ENCODE measurements around the gene SREBF2.

SREBF2 gene

GRCh38 chr22:41876675-41877074 is 43.8 kb downstream of the SREBF2 start:
- DNase-seq (ENCODE audit: low read depth in 2 of 2) = no peak

- no peak for DNase-seq (ENCODE audit: low read depth in 2 of 2)
Measured at GRCh38 chr22:41880653-41881052, 47.7 kb downstream of the SREBF2 start.

- DNase-seq (ENCODE audit: low read depth in 2 of 2) = no peak
Measured at GRCh38 chr22:41883400-41883799, 50.5 kb downstream of the SREBF2 start.

- no peak for DNase-seq (ENCODE audit: low read depth in 2 of 2)
Measured at GRCh38 chr22:41885116-41885515, 52.2 kb downstream of the SREBF2 start.

GRCh38 chr22:41885516-41885915 is 52.6 kb downstream of the SREBF2 start:
- DNase-seq (ENCODE audit: low read depth in 2 of 2) = no peak

- DNase-seq (ENCODE audit: low read depth in 2 of 2) = no peak
Measured at GRCh38 chr22:41888627-41889200, 55.8 kb downstream of the SREBF2 start.

GRCh38 chr22:41891407-41891806 is 58.5 kb downstream of the SREBF2 start:
- DNase-seq (ENCODE audit: low read depth in 2 of 2) = no peak

GRCh38 chr22:41892721-41893120 is 59.8 kb downstream of the SREBF2 start:
- no peak for DNase-seq (ENCODE audit: low read depth in 2 of 2)

- DNase-seq (ENCODE audit: low read depth in 2 of 2) = no peak
Measured at GRCh38 chr22:41893591-41894375, 60.9 kb downstream of the SREBF2 start.

GRCh38 chr22:41898645-41899044 is 65.7 kb downstream of the SREBF2 start:
- DNase-seq (ENCODE audit: low read depth in 2 of 2) = no peak

GRCh38 chr22:41899110-41899509 is 66.2 kb downstream of the SREBF2 start:
- DNase-seq (ENCODE audit: low read depth in 2 of 2) = no peak

- no peak for DNase-seq (ENCODE audit: low read depth in 2 of 2)
Measured at GRCh38 chr22:41899992-41900651, 67.2 kb downstream of the SREBF2 start.

GRCh38 chr22:41900652-41901312 is 67.9 kb downstream of the SREBF2 start:
- DNase-seq (ENCODE audit: low read depth in 2 of 2) = no peak

- DNase-seq (ENCODE audit: low read depth in 2 of 2) = no peak
Measured at GRCh38 chr22:41902016-41902415, 69.1 kb downstream of the SREBF2 start.

GRCh38 chr22:41902932-41903421 is 70.1 kb downstream of the SREBF2 start:
- no peak for DNase-seq (ENCODE audit: low read depth in 2 of 2)

GRCh38 chr22:41904450-41905410 is 71.8 kb downstream of the SREBF2 start:
- DNase-seq (ENCODE audit: low read depth in 2 of 2) = no peak

- no peak for DNase-seq (ENCODE audit: low read depth in 2 of 2)
Measured at GRCh38 chr22:41905411-41906202, 72.7 kb downstream of the SREBF2 start.

GRCh38 chr22:41906822-41907221 is 73.9 kb downstream of the SREBF2 start:
- no peak for DNase-seq (ENCODE audit: low read depth in 2 of 2)

GRCh38 chr22:41907436-41908401 is 74.8 kb downstream of the SREBF2 start:
- DNase-seq (ENCODE audit: low read depth in 2 of 2) = no peak
